Hematopoietic multipotent progenitor cell treated with erythropoietin and hydrocortisone succinate and interleukin-3 and kit ligand, for 8 days (in vitro differentiated cells): ENCODE data around the gene RGS2.

Experiments used
- DNase-seq: peaks from one replicate; pipeline ENCODE4 v3.0.0-alpha.2; 2015

The RGS2 gene

DNA sequence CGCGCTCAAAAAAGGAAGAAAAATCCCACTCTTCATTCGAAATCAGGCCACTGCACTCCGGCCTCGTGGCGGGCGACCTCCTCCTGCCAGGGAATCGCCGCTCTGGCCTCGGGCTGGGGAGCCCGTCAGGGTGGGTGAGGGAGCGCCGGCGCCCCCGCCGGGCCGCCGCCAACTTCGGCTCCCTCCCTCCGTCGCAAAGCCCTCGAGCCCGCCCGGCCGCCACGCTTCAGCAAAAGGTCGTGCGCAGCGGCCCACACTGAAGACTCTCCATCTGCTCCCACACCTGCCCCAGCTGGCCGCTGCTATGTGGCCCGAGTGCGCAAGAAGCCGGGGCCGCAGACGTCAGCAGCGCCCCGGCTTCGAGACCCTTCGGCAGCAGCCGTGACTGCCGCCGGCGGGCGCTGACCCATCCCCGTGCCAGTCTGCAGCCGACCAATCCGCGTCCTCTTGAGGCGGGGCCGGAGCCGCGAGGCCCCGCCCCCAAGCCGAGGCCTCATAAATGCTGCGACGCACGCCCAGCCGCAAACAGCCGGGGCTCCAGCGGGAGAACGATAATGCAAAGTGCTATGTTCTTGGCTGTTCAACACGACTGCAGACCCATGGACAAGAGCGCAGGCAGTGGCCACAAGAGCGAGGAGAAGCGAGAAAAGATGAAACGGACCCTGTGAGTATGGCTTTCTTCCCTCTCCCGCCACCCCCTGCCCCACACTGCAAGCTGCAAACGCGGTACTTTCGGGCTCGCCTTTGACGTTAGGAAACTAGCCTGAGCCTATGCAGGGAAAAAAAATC, at the start of gene RGS2:
RGS2 (plus strand) TSS at position 522 of the 789 bp plus-strand sequence; CDS start at position 555, 33 bp downstream.
- DNase-seq, result peak; percentile 85

DNA sequence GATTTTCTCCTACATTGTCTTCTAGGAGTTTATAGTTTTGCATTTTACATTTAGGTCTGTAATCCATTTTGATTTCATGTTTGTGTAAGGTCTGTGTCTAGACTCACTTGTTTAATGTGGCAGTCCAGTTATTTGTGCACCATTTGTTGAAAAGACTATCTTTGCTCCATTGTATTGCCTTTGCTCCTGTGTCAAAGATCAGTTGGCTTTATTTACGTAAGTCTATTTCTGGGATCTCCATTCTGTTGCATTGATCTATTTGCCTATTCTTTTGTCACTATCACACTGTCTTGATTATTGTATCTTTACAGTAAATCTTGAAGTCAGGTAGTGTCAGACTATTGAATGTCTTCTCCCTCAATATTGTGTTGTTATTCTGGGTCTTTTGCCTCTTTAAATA, 49.7 kb upstream of the RGS2 start:
- DNase-seq, result no peak

DNA sequence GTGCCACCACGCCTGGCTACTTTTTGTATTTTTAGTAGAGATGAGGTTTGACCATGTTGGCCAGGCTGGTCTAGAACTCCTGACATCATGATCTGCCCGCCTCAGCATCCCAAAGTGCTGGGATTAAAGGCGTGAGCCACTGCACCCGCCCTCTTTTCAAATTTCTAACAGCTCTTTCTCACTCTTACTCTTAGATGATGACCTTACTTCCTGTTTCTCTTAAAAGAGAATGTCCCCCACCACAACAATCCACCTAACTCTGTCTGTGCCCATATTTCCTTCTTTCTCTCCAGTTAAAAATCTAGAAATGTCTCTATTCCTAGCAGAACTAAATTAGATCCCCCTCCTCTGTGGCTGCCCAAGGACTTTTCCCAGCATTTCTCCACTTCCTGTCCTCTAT, 46.6 kb upstream of the RGS2 start:
- no peak for DNase-seq

GRCh38 chr1:192763243-192763642, 45.6 kb upstream of the RGS2 start:
- no peak for DNase-seq

GRCh38 chr1:192763756-192764155, 45.1 kb upstream of the RGS2 start:
- no peak for DNase-seq

GRCh38 chr1:192764675-192765074, 44.2 kb upstream of the RGS2 start:
- DNase-seq, result no peak

- no peak for DNase-seq
Observed at GRCh38 chr1:192766009-192766625, 42.7 kb upstream of the RGS2 start.

DNA sequence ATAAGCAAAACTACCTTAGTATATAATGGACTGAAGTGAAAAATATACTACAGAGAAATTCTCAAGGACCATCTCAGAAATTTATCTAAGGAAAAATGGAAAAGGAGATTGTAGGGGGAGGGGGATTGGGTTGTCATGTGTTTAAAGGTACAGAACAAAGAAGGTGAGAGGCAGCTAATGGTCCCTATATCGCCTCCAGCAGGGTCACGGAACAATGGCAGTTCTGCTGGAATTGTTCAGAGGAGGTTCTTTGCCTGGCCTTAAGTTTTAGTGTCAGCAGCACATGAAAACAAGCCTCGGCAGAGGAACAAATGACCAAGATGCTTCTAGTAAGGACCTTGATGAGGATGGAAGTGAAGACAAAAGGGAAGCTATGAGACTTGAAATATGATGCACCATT, 42.0 kb upstream of the RGS2 start:
- DNase-seq, result no peak

GRCh38 chr1:192767798-192768197, 41.0 kb upstream of the RGS2 start:
- DNase-seq, result no peak

GRCh38 chr1:192768463-192768862, 40.4 kb upstream of the RGS2 start:
- no peak for DNase-seq

DNA sequence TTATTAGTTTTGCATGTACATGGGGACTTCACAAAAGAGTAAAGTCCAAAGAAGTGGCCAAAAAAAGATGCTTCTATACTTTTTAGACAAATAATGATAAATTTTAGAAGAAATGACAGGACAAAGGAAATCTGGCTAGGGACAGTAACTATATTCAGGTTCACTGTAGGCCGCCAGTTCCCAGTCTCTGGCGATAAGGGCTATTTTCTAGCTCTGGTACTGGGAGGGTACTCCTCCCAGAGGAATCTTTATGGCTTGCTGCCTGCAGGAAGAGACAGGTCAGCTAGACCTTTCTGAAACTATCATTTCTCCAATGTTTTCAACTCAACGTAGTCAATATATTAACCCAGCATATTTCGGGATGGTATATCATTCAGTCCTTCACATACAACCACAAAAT, 37.5 kb upstream of the RGS2 start:
- no peak for DNase-seq

- no peak for DNase-seq
Observed at GRCh38 chr1:192775631-192776030, 33.2 kb upstream of the RGS2 start.

DNA sequence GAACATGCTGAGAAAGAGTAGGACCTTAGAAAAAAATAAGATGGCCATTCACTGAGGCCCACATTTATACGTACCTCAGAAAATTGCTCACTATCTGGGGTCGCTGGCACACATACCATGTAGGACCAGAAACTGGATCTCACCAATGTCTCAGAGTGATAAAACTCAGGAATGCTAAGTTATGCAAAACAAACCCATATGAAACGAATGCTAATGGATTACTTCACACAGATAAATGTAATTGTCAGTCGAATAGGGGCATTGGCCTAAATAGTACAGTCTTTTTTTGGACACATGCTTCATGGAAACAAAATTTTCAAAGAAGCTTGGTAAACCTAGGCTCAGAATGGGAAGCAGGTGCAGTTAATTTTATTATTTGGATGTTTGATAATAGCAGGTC, 32.6 kb upstream of the RGS2 start:
- no peak for DNase-seq

- no peak for DNase-seq
Observed at GRCh38 chr1:192776998-192777397, 31.8 kb upstream of the RGS2 start.

- DNase-seq, result no peak
Observed at GRCh38 chr1:192783791-192784190, 25.0 kb upstream of the RGS2 start.

DNA sequence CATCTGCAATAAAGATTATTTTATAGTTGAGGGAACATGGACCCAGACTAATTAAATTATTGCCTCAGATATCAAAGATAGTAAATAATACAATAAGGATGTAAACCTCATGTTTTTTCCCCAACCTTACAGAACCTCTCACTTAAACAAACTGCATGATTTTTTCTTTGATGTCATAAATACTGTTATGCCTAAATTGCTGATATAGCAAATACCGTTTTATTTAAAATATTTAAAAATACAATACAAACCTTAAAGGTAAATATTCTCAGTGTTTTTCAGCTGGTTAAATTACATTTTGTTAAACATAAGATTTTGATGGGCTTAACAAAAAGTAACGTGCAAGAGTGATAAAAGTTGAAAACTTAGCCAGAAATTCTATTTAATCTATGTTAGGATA, 24.4 kb upstream of the RGS2 start:
- no peak for DNase-seq

DNA sequence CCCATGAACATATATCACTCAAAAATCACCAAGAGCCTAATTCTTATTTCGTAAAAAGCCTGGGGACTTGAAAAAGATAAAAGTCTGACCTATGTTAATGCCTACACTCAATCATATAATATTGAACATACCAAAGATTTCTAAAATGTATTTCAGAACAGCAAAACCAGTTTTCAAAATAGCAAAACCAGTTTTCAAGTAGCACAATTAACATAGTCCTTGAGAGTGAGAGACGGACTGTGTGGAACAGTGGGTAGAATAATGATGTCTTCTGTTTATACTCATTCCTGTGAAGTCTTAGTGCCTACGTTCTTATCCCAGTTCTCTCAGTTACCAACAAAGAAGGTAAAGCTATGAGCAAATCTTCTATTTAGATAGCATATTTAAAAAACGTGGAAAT, 22.3 kb upstream of the RGS2 start:
- no peak for DNase-seq

DNA sequence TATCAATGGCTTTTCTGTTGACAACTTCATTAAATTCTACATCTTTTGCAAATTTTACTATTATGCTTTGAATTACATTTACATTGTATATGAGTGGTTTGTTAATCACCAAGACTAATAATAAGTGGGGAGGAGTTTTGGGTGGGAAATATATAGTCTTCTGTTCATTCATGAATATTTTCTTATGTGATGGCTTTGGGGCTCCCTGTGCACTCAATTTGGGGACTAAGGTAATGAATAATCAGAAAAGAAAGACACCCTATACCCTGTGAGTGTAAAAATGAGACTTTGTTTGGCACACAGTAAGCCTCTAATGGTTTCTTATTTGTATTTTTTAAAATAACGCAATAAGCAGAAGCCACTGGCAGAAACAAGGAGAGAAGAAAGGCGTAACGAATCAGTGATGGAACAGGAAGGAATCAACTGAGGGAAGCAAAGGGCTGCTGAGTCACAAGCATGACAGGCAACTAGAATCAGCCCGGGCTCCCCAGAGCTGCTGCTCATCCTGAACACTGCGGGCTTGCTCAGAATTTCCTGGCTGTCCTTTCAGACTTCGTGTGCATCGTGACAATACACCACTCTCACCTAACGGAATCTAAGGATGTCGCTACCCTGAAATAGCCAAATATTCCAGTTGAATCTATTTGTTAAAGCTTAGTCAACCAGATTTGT, 20.8 kb upstream of the RGS2 start:
- no peak for DNase-seq

DNA sequence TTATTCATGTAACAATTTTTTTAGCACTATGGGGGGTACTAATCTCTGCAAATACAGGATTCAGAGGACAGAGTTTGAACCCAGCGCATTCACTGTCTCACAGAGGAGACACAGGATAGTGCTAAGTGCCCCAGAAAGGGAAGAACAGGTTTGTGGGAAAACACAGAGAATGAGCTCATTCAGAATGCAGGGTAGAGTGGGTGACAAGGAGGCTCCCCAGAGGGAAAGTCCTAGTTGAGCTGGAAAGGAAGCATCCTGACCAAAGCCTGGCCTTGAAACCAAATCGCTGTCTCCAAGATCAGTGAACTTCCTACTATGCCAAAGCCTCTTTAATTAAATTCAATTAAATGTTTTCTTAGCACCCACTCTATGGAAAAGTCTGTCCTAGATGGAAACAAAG, 19.0 kb upstream of the RGS2 start:
- no peak for DNase-seq

GRCh38 chr1:192792628-192793027, 16.2 kb upstream of the RGS2 start:
- DNase-seq, result no peak

- no peak for DNase-seq
Observed at GRCh38 chr1:192793983-192794767, 14.7 kb upstream of the RGS2 start.

GRCh38 chr1:192794768-192795035, 14.1 kb upstream of the RGS2 start:
- no peak for DNase-seq

GRCh38 chr1:192795916-192796618, 12.8 kb upstream of the RGS2 start:
- DNase-seq, result no peak
